HG03378 (cell line): ENCODE results near the gene PLXNA4.

Source experiments
- ATAC-seq: cut with Tn5 transposase; IDR thresholded peaks from one replicate; pipeline ENCODE4 v1.9.1; 2021; ENCODE audit warnings: mild to moderate bottlenecking, moderate library complexity; ENCODE audit not compliant: unreplicated experiment

The PLXNA4 gene

GRCh38 chr7:132504852-132505251 is 71.4 kb downstream of the PLXNA4 start:
- no peak for ATAC-seq

DNA sequence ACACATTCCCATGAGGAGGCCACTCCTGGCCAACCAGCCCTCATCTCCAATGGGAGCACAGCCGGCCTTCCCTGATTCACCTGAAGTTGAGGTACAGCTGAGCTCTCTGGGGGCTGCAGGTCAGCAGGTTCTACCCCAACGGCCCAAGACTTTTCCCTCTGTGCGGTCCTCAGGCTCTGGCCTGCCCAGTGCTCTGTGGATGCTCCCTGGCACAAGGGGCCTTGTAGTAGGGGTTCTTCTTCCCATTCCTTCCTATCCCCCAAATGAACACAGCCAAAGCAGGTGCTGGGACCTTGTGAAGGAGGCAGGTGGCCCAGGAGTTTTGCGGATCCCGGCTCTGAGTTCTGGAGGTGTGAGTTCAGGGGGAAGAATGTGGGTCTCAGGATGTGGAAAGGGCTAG is 72.2 kb downstream of the PLXNA4 start:
- ATAC-seq, result no peak

GRCh38 chr7:132503415-132503814 is 72.9 kb downstream of the PLXNA4 start:
- ATAC-seq, result no peak

DNA sequence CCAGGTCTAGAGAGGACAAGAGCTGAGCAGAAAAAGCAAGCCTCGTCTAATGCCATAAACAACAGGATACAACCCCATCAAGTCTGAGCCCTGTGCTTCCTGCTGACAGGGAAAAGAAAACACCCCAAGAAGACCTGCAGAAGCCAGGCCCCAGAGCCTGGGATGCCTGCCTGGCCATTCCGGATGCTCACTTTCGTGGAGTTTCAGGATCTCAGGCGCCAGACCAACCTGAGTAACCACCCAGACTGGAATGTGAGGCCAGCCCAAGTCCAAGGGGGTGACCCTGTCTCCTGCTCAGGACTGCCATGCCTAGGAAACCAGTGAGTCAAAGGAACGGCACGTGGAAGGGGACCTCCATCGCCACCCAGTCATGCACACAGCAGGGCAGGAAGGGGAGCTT is 74.3 kb downstream of the PLXNA4 start:
- ATAC-seq, result no peak

- no peak for ATAC-seq
Observed at GRCh38 chr7:132500727-132501440, 75.4 kb downstream of the PLXNA4 start.

DNA sequence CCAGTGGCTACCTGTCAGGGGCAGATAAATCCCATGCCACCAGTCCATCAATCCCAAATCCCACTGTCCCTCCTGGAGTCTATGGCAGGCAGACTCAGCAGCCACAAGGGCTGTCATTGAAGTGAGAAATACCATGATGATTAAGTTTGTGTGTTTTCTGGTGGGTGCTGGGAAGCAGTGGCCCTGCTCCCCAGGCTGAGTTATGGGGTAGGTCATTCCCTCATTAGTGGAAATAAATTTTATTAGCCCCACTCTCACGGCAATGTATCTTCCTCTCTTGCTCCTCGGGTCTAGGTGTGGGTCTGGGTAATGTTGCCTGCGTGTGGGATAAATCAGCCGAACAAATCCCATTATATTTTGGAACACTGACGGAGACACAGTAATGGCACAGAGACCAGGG is 76.8 kb downstream of the PLXNA4 start:
- no peak for ATAC-seq

DNA sequence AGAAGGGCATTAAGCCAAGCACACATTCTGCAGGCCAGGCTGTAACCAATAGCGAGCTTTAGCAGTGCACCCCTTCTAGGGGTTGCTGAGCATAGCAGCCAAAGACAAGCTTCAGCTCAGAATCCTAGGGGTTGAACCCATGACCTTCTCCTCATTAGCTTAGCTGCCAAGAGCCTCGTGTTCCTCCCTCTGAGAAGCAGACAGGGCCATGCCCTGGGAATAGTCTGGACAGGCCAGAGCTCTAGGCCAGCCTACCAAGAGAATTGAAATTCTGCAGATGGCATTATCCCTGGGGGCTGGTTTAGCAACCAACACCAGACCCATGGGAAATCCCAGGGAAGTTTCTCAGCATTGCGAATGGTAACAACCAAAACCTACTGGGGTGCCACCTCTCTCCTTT is 77.2 kb downstream of the PLXNA4 start:
- ATAC-seq, result no peak

GRCh38 chr7:132498319-132498718 is 78.0 kb downstream of the PLXNA4 start:
- ATAC-seq, result no peak

DNA sequence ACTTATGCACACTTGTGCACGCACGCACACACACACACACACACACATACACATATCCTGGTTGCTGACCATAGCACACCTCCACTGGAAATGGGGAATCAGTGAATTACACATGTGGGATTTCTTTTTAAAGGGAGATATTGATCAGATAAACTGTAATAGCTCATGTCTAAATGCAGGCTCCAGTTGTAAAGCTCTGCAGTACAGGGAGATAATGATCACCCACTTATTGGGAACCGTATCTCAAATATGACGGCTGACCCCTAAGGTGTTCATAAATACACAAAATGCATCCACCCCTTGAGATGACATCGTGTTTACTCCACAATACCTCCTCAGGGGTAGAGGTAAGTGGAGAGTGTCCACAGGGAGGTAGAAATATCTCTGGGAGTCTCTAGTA is 79.2 kb downstream of the PLXNA4 start:
- ATAC-seq, result no peak

GRCh38 chr7:132495936-132496335 is 80.3 kb downstream of the PLXNA4 start:
- no peak for ATAC-seq

DNA sequence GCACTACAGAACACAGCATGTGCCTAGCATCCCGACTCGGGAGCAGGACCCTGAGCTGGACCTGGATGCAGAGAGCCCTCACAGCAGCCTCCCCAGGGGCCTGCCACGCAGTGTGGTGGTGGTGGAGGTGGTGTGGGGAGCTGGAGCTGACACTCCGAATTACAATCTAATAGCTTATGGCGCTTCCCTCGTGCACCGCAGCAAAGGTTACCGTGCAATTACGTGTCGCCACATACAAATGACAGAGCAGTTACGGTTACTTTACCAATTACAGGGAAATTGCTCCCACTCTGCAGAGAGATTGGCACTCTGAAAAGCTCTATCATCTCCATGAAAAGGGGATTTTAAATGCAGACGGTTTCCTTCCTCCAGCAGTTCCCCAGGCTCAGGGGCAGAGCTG is 81.8 kb downstream of the PLXNA4 start:
- ATAC-seq, result no peak

DNA sequence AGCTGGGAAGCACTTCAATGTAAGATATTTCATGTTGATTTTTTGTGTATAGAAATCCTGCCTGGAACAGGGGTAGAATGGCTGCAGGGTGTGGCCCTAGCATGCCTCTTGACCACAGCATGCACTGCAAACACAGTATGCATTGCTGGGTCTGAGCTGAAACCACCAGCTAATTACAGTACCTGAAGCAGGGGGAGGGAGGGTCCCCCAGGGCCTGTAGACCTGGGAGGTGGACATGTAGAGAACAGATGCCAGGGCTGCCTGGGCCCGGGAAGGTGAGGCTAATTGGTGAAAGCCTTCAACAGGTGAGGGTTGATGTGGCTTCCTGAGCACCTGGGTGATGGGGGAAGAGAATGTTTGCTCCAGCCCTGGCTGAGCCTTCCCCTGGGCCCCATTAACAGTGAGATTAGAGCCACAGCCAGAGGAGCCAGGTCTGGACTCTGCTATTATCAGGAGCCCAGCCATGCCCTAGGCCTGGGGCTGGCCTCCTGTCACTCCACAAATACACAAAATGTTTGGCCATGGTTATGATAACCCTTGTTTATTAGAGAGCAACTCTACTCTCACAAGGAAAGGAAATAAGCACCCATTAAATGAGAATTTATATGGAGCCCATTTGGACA is 83.3 kb downstream of the PLXNA4 start:
- no peak for ATAC-seq

DNA sequence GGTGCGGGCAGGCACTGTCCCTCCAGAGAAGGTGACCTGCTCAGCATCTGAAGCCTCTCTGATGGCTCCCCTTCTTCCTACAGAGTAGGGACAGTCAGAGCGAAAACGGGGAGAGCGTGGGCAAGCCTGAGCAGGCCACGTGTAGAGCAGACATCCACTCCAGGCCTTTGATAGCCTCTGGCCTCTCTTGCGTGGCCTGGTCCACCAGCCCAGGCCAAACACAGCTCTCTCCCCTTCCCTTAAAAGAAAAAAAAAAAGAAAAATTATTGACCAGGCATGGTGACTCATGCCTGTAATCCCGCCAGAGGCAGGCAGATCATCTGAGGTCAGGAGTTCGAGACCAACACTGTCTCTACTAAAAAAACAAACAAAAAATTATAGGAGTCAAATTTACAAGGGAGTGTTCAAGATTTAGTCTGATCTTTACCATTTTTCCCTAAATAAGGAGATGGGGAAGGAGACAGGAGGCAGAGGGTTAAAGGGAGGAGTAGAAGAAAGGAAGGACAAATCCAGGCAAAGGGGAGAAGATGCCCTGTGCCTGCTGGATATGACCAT is 84.8 kb downstream of the PLXNA4 start:
- ATAC-seq, result no peak

- no peak for ATAC-seq
Observed at GRCh38 chr7:132490474-132490873, 85.8 kb downstream of the PLXNA4 start.

- no peak for ATAC-seq
Observed at GRCh38 chr7:132489776-132490237, 86.5 kb downstream of the PLXNA4 start.

DNA sequence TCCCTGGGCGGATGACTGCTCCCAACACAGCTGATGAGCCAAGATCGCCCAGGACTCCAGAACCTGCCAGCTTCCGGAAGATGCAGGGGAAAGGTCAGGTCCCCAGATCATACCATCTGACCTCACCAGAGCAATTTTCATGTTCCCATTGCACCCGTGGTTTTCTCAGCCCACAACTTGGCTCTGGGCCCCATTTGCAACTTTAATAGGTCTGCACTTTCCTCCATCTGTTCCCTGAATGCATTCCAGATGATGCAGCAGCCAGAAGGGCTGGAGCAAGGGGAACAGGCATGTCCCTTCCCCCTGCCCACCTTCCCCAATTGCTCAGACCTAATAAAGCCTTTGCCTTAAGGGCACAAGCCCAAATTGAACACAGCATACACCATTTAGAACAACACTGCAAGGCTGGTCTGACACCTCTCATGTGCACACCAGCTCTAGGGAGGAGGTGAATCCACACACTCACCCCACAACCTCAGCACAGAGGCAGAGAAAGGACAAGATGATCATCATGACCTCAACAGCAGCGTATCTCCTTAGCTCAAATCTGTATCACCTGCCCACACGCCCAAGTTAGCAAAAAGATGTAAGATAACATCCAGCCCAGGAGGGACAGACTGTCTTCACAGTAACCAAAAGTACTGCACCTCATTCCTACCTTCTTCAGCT is 87.5 kb downstream of the PLXNA4 start:
- ATAC-seq, result no peak

- no peak for ATAC-seq
Observed at GRCh38 chr7:132486274-132486610, 90.0 kb downstream of the PLXNA4 start.

- ATAC-seq, result no peak
Observed at GRCh38 chr7:132485600-132486273, 90.5 kb downstream of the PLXNA4 start.

GRCh38 chr7:132485136-132485535 is 91.1 kb downstream of the PLXNA4 start:
- ATAC-seq, result no peak

DNA sequence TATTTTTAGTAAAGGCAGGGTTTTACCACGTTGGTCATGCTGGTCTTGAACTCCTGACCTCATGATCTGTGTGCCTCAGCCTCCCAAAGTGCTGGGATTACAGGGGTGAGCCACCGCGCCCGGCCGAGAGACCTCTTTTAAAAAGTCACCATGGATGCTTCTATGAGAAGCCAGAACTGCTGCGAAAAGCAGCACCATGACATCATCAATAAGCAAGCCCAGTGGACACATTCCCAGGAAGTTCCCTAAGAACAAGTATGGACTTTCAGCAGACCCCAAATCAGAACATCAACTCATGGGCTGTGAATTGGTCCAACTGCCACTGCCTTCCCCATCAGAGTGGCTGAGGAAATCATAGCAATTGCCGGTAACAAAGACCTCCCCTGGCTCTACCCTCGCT is 93.4 kb downstream of the PLXNA4 start:
- ATAC-seq, result no peak

- no peak for ATAC-seq
Observed at GRCh38 chr7:132480534-132480933, 95.7 kb downstream of the PLXNA4 start.
